HL-60 (cell line): Measurements from ENCODE around the gene FRS3.
A peak's percentile ranks its signal among the peaks of the same experiment; 100 is the strongest.

Experiments
- DNase-seq, 2 experiments: peaks; one replicate each; pipeline ENCODE4 v3.0.0-alpha.2; 2010 to 2020; ENCODE audit warnings: low read depth in 1 of 2, low spot score in 1 of 2
- H3K27ac ChIP-seq: fragments of 250-450 bp; sonication (Bioruptor Pico); replicated peaks from 2 replicates; pipeline ENCODE4 v1.5.1; 2020; ENCODE audit warnings: mild to moderate bottlenecking, moderate library complexity
- H3K27me3 ChIP-seq: fragments of 250-450 bp; sonication (Bioruptor Pico); 2 replicates; pipeline ENCODE4 v1.5.1; 2021; ENCODE audit warnings: mild to moderate bottlenecking, moderate library complexity; ENCODE audit not compliant: insufficient read depth, poor library complexity, severe bottlenecking
- H3K4me3 ChIP-seq: replicated peaks from 2 replicates; pipeline ENCODE4 v1.5.1; 2011; ENCODE audit warnings: mild to moderate bottlenecking, control low read depth, low read length; ENCODE audit not compliant: insufficient read depth
- CTCF ChIP-seq: IDR thresholded peaks from one replicate; pipeline ENCODE4 v1.5.1; 2011; ENCODE audit warnings: low read length, control low read depth, inconsistent platforms; ENCODE audit not compliant: insufficient read depth
- GABPA ChIP-seq: IDR thresholded peaks from 2 replicates; pipeline ENCODE4 v1.6.1; 2012; ENCODE audit warnings: low read depth
- POLR2AphosphoS5 ChIP-seq: IDR thresholded peaks from 2 replicates; pipeline ENCODE4 v1.6.1; 2012; ENCODE audit warnings: low read depth
- REST ChIP-seq: IDR thresholded peaks from 2 replicates; pipeline ENCODE4 v1.6.1; 2012; ENCODE audit warnings: low read depth; ENCODE audit not compliant: insufficient replicate concordance
- SPI1 ChIP-seq: IDR thresholded peaks from 2 replicates; pipeline ENCODE4 v1.6.1; 2012; ENCODE audit warnings: low read depth, mild to moderate bottlenecking, borderline replicate concordance

Gene FRS3

GRCh38 chr6:41736800-41737555, 42.7 kb downstream of the FRS3 start:
- Histone ChIP-seq H3K27me3 (no peaks in the 10 kb centered on the region), H3K27ac (no peak overlapping the region), H3K4me3 (no peak overlapping the region)
- no peak for DNase-seq
- no peak for TF ChIP-seq CTCF
- no peak for TF ChIP-seq GABPA
- no peak for TF ChIP-seq SPI1
- no peak for TF ChIP-seq REST

GRCh38 chr6:41736186-41736733, 43.4 kb downstream of the FRS3 start:
- TF ChIP-seq CTCF: no peak
- no peak for TF ChIP-seq POLR2AphosphoS5
- TF ChIP-seq GABPA: no peak
- TF ChIP-seq REST: no peak
- TF ChIP-seq SPI1: no peak
- no peaks in the 10 kb centered on the region for H3K27me3 ChIP-seq
- H3K27ac ChIP-seq: no peak overlapping the region
- DNase-seq: no peak
- H3K4me3 ChIP-seq: no peak overlapping the region

- TF ChIP-seq SPI1 (peak; percentile 61; the same call in 1 of the 2 replicates), CTCF (peak; percentile 63), POLR2AphosphoS5 (no peak), REST (no peak), GABPA (no peak)
- Histone ChIP-seq H3K27ac (no peak within 1 kb of the TSS), H3K4me3 (peak within 1 kb of the TSS; percentile 76), H3K27me3 (no peaks in the 10 kb centered on the region)
- DNase-seq: peak; percentile 71 to 92
Measured at GRCh38 chr6:41735427-41736185, 44.1 kb downstream of the FRS3 start, which contains the start of gene TFEB. TSS of gene TFEB (minus strand) at chr6:41735608. CDS start at chr6:41691213, 44,395 bp downstream.
